ENCODE data around the gene SLC38A5. TPM values are rescaled to one million over a fixed set of nuclear protein-coding genes. Genes with fewer than 3 reads are reported as not detected.

The SLC38A5 gene
- total and polyA plus RNA-seq, 2 experiments from 2014 or later: 20.7 to 47.7 TPM

GRCh38 chrX:48458711-48459110, 11.3 kb downstream of the SLC38A5 start (continued):
- TF ChIP-seq ZNF462 (CRISPR knock-in tag; IDR thresholded peaks at IDR 0.05) (no peak), STAT1 (IDR thresholded peaks at IDR 0.05; ENCODE audit: unreplicated experiment) (no peak), JUNB (IDR thresholded peaks at IDR 0.05; ENCODE audit: unreplicated experiment) (no peak), REST (IDR thresholded peaks at IDR 0.05; ENCODE audit: unreplicated experiment) (no peak)

GRCh38 chrX:48456628-48457331, 13.3 kb downstream of the SLC38A5 start:
- no peaks in the 10 kb centered on the region for H3K4me1 Mint-ChIP-seq
- Histone ChIP-seq H4K20me1 (replicated peaks; ENCODE audit: insufficient read depth) (no peaks in the 10 kb centered on the region), H3K27me3 (ENCODE audit: insufficient read depth) (no peaks in the 10 kb centered on the region), H3K4me1 (ENCODE audit: insufficient read depth) (no peaks in the 10 kb centered on the region), H3K9me2 (ENCODE audit: insufficient read depth) (no peaks in the 10 kb centered on the region), H2AFZ (no peak overlapping the region), H3K4me3 (no peak overlapping the region), H3K79me2 (replicated peaks; ENCODE audit: insufficient read depth) (no peaks in the 10 kb centered on the region), H3F3A (replicated peaks; ENCODE audit: low read depth) (no peaks in the 10 kb centered on the region), H3K4me2 (no peak overlapping the region), H3K36me3 (ENCODE audit: insufficient read depth) (no peaks in the 10 kb centered on the region; the same call in 1 of the 2 replicates), H3K27ac (ENCODE audit: low read depth) (no peak overlapping the region)
- H3K9me3 Mint-ChIP-seq: no peaks in the 10 kb centered on the region; the same call in 1 of the 3 replicates
- no peak overlapping the region for H3K27ac Mint-ChIP-seq
- ATAC-seq: no peak
- H3K4me3 Mint-ChIP-seq: no peak overlapping the region
- peaks cover 2% of the 10 kb centered on the region for H3K27me3 Mint-ChIP-seq (ENCODE audit: insufficient read depth, low read depth, poor library complexity)
- peaks cover 28% of the 10 kb centered on the region for H3K36me3 Mint-ChIP-seq (ENCODE audit: low read depth)
- no peak for DNase-seq (ENCODE audit: low spot score)
- TF ChIP-seq EZH2 (IDR thresholded peaks at IDR 0.05; ENCODE audit: low read depth, unreplicated experiment): no peak
- no peak for TF ChIP-seq POLR2AphosphoS5 (IDR thresholded peaks at IDR 0.05; ENCODE audit: low read depth)
- TF ChIP-seq NANOG (IDR thresholded peaks at IDR 0.05; ENCODE audit: borderline replicate concordance): no peak
- no peak for TF ChIP-seq REST (IDR thresholded peaks at IDR 0.05; ENCODE audit: unreplicated experiment)
- TF ChIP-seq STAT1 (IDR thresholded peaks at IDR 0.05; ENCODE audit: unreplicated experiment): no peak
